H9 (cell line): Measurements from ENCODE around the gene GNAS. TPM values are rescaled to one million over a fixed set of nuclear protein-coding genes. Genes with fewer than 3 reads are reported as not detected.

Experiments
- DNase-seq: peaks from one replicate; pipeline ENCODE4 v3.0.0-alpha.2; 2017
- H2AFZ ChIP-seq: one replicate; pipeline ENCODE4 v1.6.1; 2013; ENCODE audit warnings: mild to moderate bottlenecking, low read length, control low read depth, moderate library complexity
- H2AK5ac ChIP-seq: 2 replicates; pipeline ENCODE4 v1.6.1; 2013; ENCODE audit warnings: low read length, control low read depth, mixed read lengths; ENCODE audit not compliant: insufficient read length
- H2BK120ac ChIP-seq: one replicate; pipeline ENCODE4 v1.6.1; 2013; ENCODE audit warnings: low read depth, mild to moderate bottlenecking, low read length, control low read depth, inconsistent platforms; ENCODE audit not compliant: poor library complexity, severe bottlenecking
- H2BK12ac ChIP-seq: 2 replicates; pipeline ENCODE4 v1.6.1; 2013; ENCODE audit warnings: low read length, control low read depth, mixed read lengths, low read depth; ENCODE audit not compliant: insufficient read length
- H2BK15ac ChIP-seq: 2 replicates; pipeline ENCODE4 v1.6.1; 2013; ENCODE audit warnings: low read depth, low read length, control low read depth
- H2BK20ac ChIP-seq: one replicate; pipeline ENCODE4 v1.6.1; 2013; ENCODE audit warnings: low read depth, mild to moderate bottlenecking, low read length, control low read depth, inconsistent platforms; ENCODE audit not compliant: poor library complexity, severe bottlenecking
- H2BK5ac ChIP-seq: 2 replicates; pipeline ENCODE4 v1.6.1; 2013; ENCODE audit warnings: low read length, control low read depth, mixed read lengths; ENCODE audit not compliant: insufficient read length
- H3K14ac ChIP-seq: 2 replicates; pipeline ENCODE4 v1.6.1; 2013; ENCODE audit warnings: low read length, control low read depth; ENCODE audit not compliant: insufficient read depth
- H3K18ac ChIP-seq: 2 replicates; pipeline ENCODE4 v1.6.1; 2013; ENCODE audit warnings: low read depth, mild to moderate bottlenecking, mixed read lengths, low read length, control low read depth; ENCODE audit not compliant: insufficient read length
- H3K23ac ChIP-seq: 2 replicates; pipeline ENCODE4 v1.6.1; 2013; ENCODE audit warnings: low read length, control low read depth, mixed read lengths, low read depth; ENCODE audit not compliant: insufficient read length
- H3K23me2 ChIP-seq: 2 replicates; pipeline ENCODE4 v1.6.1; 2013; ENCODE audit warnings: low read depth, mild to moderate bottlenecking, mixed read lengths, low read length, control low read depth; ENCODE audit not compliant: insufficient read length, poor library complexity, severe bottlenecking
- H3K27ac ChIP-seq: 2 replicates; pipeline ENCODE4 v1.5.1; 2013; ENCODE audit warnings: low read length, control low read depth, mixed read lengths, low read depth; ENCODE audit not compliant: insufficient read length
- H3K27me3 ChIP-seq: 2 replicates; pipeline ENCODE4 v1.6.1; 2013; ENCODE audit warnings: low read length, control low read depth, inconsistent platforms; ENCODE audit not compliant: insufficient read depth
- H3K4ac ChIP-seq: 2 replicates; pipeline ENCODE4 v1.6.1; 2013; ENCODE audit warnings: low read depth, mild to moderate bottlenecking, control low read depth, inconsistent platforms, low read length, moderate library complexity
- H3K4me1 ChIP-seq: 2 replicates; pipeline ENCODE4 v1.6.1; 2013; ENCODE audit warnings: low read length, control low read depth, inconsistent platforms; ENCODE audit not compliant: insufficient read depth
- H3K4me2 ChIP-seq: 2 replicates; pipeline ENCODE4 v1.6.1; 2013; ENCODE audit warnings: low read length, control low read depth, mixed read lengths; ENCODE audit not compliant: insufficient read length, insufficient read depth
- H3K56ac ChIP-seq: 2 replicates; pipeline ENCODE4 v1.6.1; 2013; ENCODE audit warnings: low read depth, mild to moderate bottlenecking, mixed read lengths, low read length, control low read depth; ENCODE audit not compliant: insufficient read length
- H3K79me1 ChIP-seq: 2 replicates; pipeline ENCODE4 v1.6.1; 2013; ENCODE audit warnings: low read depth, mild to moderate bottlenecking, moderate library complexity, low read length, control low read depth, inconsistent platforms; ENCODE audit not compliant: insufficient read depth, poor library complexity, severe bottlenecking
- H3K79me2 ChIP-seq: 2 replicates; pipeline ENCODE4 v1.6.1; 2013; ENCODE audit warnings: low read length, control low read depth, inconsistent platforms; ENCODE audit not compliant: insufficient read depth
- H3K9ac ChIP-seq: 2 replicates; pipeline ENCODE4 v1.6.1; 2013; ENCODE audit warnings: low read length, control low read depth, mixed read lengths; ENCODE audit not compliant: insufficient read length; ENCODE audit errors: extremely low read depth
- H3K9me3 ChIP-seq: one replicate; pipeline ENCODE4 v1.6.1; 2013; ENCODE audit warnings: low read depth, low read length, inconsistent platforms; ENCODE audit not compliant: control insufficient read depth
- H3T11ph ChIP-seq: one replicate; pipeline ENCODE4 v1.6.1; 2013; ENCODE audit warnings: mild to moderate bottlenecking, low read length, control low read depth, inconsistent platforms
- H4K20me1 ChIP-seq: one replicate; pipeline ENCODE4 v1.6.1; 2013; ENCODE audit not compliant: control insufficient read depth, insufficient read length, insufficient read depth
- H4K5ac ChIP-seq: 2 replicates; pipeline ENCODE4 v1.6.1; 2013; ENCODE audit warnings: low read depth, mild to moderate bottlenecking, mixed read lengths, low read length, control low read depth; ENCODE audit not compliant: insufficient read length
- H4K8ac ChIP-seq: replicated peaks from 2 replicates; pipeline ENCODE4 v1.6.1; 2013; ENCODE audit warnings: low read length, control low read depth, mixed read lengths, low read depth; ENCODE audit not compliant: insufficient read length
- H4K91ac ChIP-seq: 2 replicates; pipeline ENCODE4 v1.6.1; 2013; ENCODE audit warnings: low read depth, mild to moderate bottlenecking, moderate library complexity, mixed read lengths, low read length, control low read depth; ENCODE audit not compliant: insufficient read length
- H3K27ac Mint-ChIP-seq, 3 experiments: 2 replicates in 2 of 3; 3 replicates in 1 of 3; pipeline ENCODE4 v1.8.0; 2020 to 2021; ENCODE audit warnings: mixed read lengths in 3 of 3, mild to moderate bottlenecking in 1 of 3, moderate library complexity in 1 of 3
- H3K27me3 Mint-ChIP-seq: 2 replicates; pipeline ENCODE4 v1.8.0; 2021; ENCODE audit warnings: low read depth, mild to moderate bottlenecking, moderate library complexity, mixed read lengths
- H3K36me3 Mint-ChIP-seq, 3 experiments: 2 replicates in 2 of 3; 3 replicates in 1 of 3; pipeline ENCODE4 v1.8.0; 2020 to 2021; ENCODE audit warnings: low read depth in 3 of 3, mixed read lengths in 3 of 3; ENCODE audit not compliant: insufficient read depth in 1 of 3
- H3K4me1 Mint-ChIP-seq, 2 experiments: 2 replicates each; pipeline ENCODE4 v1.8.0; 2020; ENCODE audit warnings: mixed read lengths in 2 of 2
- H3K4me3 Mint-ChIP-seq, 2 experiments: 2 replicates in 1 of 2; 3 replicates in 1 of 2; pipeline ENCODE4 v1.8.0; 2020 to 2021; ENCODE audit warnings: mild to moderate bottlenecking in 2 of 2, mixed read lengths in 2 of 2, moderate library complexity in 1 of 2
- H3K9me3 Mint-ChIP-seq, 2 experiments: 2 replicates in 1 of 2; 3 replicates in 1 of 2; pipeline ENCODE4 v1.8.0; 2020; ENCODE audit warnings: mild to moderate bottlenecking in 2 of 2, mixed read lengths in 2 of 2, moderate library complexity in 1 of 2
- CTCF ChIP-seq: fragments of 200-600 bp; sonication (generic); conservative IDR thresholded peaks from 3 replicates; pipeline ENCODE4 v1.8.0; 2021; ENCODE audit warnings: antibody characterized with exemption, mild to moderate bottlenecking
- WGBS: extraction: QIAGEN DNeasy Blood & Tissue Kit; methylation state at CpG from one replicate; pipeline ENCODE4 v1.1.7; 2013; ENCODE audit warnings: missing lambda C conversion rate, low lambda C conversion rate, mixed read lengths; ENCODE audit not compliant: insufficient read length; ENCODE audit errors: extremely low coverage; 5-methylcytosine and 5-hydroxymethylcytosine counted together
- total RNA-seq: library from RNA; stranded (reverse); gene quantifications from 2 replicates; pipeline ENCODE4 v1.2.1, GENCODE V29; 2021

The GNAS gene
- total RNA-seq, 1 experiment from 2014 or later, result 920 TPM

DNA sequence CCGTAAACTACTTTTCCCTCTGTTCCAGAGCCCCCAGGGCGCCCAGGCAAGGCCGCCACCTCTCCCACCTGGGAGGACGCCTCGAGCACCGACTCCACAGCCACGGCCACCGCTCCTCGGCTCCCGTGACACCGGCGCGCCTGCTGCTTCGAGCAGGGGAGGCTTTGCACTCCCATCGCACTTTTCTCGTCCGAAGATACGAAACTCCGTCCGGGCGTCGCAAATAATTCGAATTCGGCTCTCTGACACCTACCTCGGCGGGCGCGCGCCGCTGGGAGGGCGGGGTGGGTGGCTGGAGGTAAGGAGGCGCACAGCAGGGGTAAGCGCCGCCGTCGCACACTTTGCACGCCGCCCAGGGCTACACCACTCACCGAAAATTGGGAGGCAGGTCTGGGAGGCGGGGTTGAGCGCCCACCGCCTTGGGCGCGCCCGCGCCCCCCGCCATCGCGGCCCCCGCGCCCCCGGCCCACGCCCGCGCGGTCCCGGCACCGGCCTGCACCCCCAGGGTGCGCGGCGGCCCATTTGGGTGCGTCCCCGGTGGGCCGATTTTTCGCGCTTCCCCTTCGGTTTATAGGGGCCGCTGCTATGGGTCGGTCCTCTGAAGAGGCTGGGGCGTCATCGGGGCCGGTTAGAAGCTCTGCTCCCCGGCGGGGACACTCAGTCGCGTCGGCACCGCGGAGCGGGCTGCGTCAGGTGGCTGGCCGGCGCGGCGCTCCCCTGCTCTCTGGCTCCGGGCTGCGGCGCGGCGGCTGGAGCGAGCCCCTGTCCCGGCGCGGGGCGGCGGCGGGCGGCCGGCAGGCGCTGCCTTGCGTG lies 36.2 kb downstream of the GNAS start:
- no peaks in the 10 kb centered on the region for H3K9me3 ChIP-seq
- H3K4me1 ChIP-seq, result peaks cover under 1% of the 10 kb centered on the region; the same call in 1 of the 2 replicates
- DNase-seq, result peak; percentile 90
- H3K4ac ChIP-seq, result no peak overlapping the region
- WGBS, result no CpG with 5 or more reads among the region's 101 CpGs
- no peak overlapping the region for H3K23ac ChIP-seq
- no peak overlapping the region for H2BK20ac ChIP-seq
- no peak overlapping the region for H2AK5ac ChIP-seq
- no peak overlapping the region for H2AFZ ChIP-seq
- H4K5ac ChIP-seq, result no peak overlapping the region
- no peaks in the 10 kb centered on the region; the same call in 1 of the 2 replicates for H3K27me3 ChIP-seq
- no peak overlapping the region for H2BK12ac ChIP-seq
- Mint-ChIP-seq H3K4me3 (peak overlapping the region; percentile 83 to 86), H3K4me1 (peaks cover 19 to 23% of the 10 kb centered on the region in 2 experiments), H3K9me3 (peaks cover 2 to 7% of the 10 kb centered on the region in 2 experiments; a peak in 4 of 5 replicates), H3K27me3 (no peaks in the 10 kb centered on the region; the same call in 1 of the 2 replicates), H3K36me3 (peaks cover 10 to 33% (median 13%) of the 10 kb centered on the region in 3 experiments), H3K27ac (peak overlapping the region in 2 of 3 experiments; percentile 76 to 88; a peak in 3 of 7 replicates)
- H4K20me1 ChIP-seq, result no peaks in the 10 kb centered on the region
- TF ChIP-seq CTCF, result no peak
- H3K4me2 ChIP-seq, result peak overlapping the region; percentile 22
- no peak overlapping the region for H3K18ac ChIP-seq
- no peak overlapping the region for H3K56ac ChIP-seq
- H3K79me1 ChIP-seq, result no peaks in the 10 kb centered on the region
- no peak overlapping the region for H2BK120ac ChIP-seq
- no peak overlapping the region for H3K27ac ChIP-seq
- no peak overlapping the region for H4K8ac ChIP-seq
- no peak overlapping the region for H2BK15ac ChIP-seq
- H2BK5ac ChIP-seq, result no peak overlapping the region
- no peak overlapping the region; the same call in 1 of the 2 replicates for H3K14ac ChIP-seq
- peaks cover 6% of the 10 kb centered on the region for H3K23me2 ChIP-seq
- H3K9ac ChIP-seq, result peak overlapping the region; percentile 18
- no peak overlapping the region for H4K91ac ChIP-seq
- H3K79me2 ChIP-seq, result peaks cover 5% of the 10 kb centered on the region; the same call in 1 of the 2 replicates
- no peak overlapping the region for H3T11ph ChIP-seq
